ENCODE data around the gene WAS. TPM values are rescaled to one million over a fixed set of nuclear protein-coding genes. Genes with fewer than 3 reads are reported as not detected.

WAS gene
- total RNA-seq, 1 donor from 2014 or later = 2.6 TPM

Other genes with a start within 250 kb of the WAS start
- gene SLC38A5, start 213.5 kb upstream of the WAS start, total RNA-seq = 0.50 TPM
- gene FTSJ1, start 207.6 kb upstream of the WAS start, total RNA-seq = 15.1 TPM
- gene PORCN, start 174.8 kb upstream of the WAS start, total RNA-seq = 13.2 TPM
- gene EBP, start 162.0 kb upstream of the WAS start, total RNA-seq = 55.4 TPM
- 15.4 TPM for gene TBC1D25, start 144.1 kb upstream of the WAS start, total RNA-seq
- gene RBM3, start 109.3 kb upstream of the WAS start, total RNA-seq = 103 TPM
- gene WDR13, start 86.3 kb upstream of the WAS start, total RNA-seq = 164 TPM
- 2.4 TPM for gene SUV39H1, start 12.9 kb downstream of the WAS start, total RNA-seq
- not detected for gene GLOD5, start 77.9 kb downstream of the WAS start, total RNA-seq
- not detected for gene GATA1, start 102.8 kb downstream of the WAS start, total RNA-seq
- 44.4 TPM for gene HDAC6, start 118.3 kb downstream of the WAS start, total RNA-seq
- gene ERAS, start 142.7 kb downstream of the WAS start, total RNA-seq = not detected
- gene PCSK1N, start 151.8 kb downstream of the WAS start, total RNA-seq = 0.32 TPM
- 77.9 TPM for gene TIMM17B, start 214.0 kb downstream of the WAS start, total RNA-seq
- gene PQBP1, start 214.1 kb downstream of the WAS start, total RNA-seq = 64.5 TPM
- gene SLC35A2, start 227.8 kb downstream of the WAS start, total RNA-seq = 15.7 TPM
- 3.9 TPM for gene PIM2, start 235.2 kb downstream of the WAS start, total RNA-seq